Lung (tissue), 12 donors: Measurements from ENCODE around the gene CASP7. TPM values are rescaled to one million over a fixed set of nuclear protein-coding genes. Genes with fewer than 3 reads are reported as not detected.

Source experiments
- ATAC-seq: fragments of 200-7000 bp; cut with Tn5 transposase; one replicate; pipeline ENCODE4 v1.9.1; 2020; ENCODE audit warnings: moderate number of reproducible peaks; ENCODE audit not compliant: insufficient read depth, low FRiP score
- DNase-seq, 3 donors: peaks; one replicate each; pipeline ENCODE4 v3.0.0-alpha.2; 2013 to 2017
- H3K27ac ChIP-seq, 2 donors: one replicate each; pipeline ENCODE4 v1.5.1; 2013; ENCODE audit warnings: mild to moderate bottlenecking in 2 of 2, moderate library complexity in 2 of 2, control low read depth in 1 of 2, inconsistent platforms in 1 of 2, low read depth in 1 of 2, low read length in 1 of 2
- H3K27me3 ChIP-seq, 3 donors: one replicate each; pipeline ENCODE4 v1.5.1; 2013; ENCODE audit warnings: low read length in 2 of 3; ENCODE audit not compliant: control insufficient read depth in 3 of 3, insufficient read depth in 3 of 3
- H3K36me3 ChIP-seq, 4 donors: one replicate each; pipeline ENCODE4 v1.5.1; 2013; ENCODE audit warnings: low read length in 4 of 4, mild to moderate bottlenecking in 1 of 4, moderate library complexity in 1 of 4; ENCODE audit not compliant: control insufficient read depth in 4 of 4, insufficient read depth in 4 of 4
- H3K4me1 ChIP-seq, 5 donors: one replicate each; pipeline ENCODE4 v1.5.1; 2013; ENCODE audit warnings: low read length in 5 of 5, mild to moderate bottlenecking in 2 of 5, moderate library complexity in 1 of 5; ENCODE audit not compliant: control insufficient read depth in 5 of 5, insufficient read depth in 5 of 5
- H3K4me3 ChIP-seq: one replicate; pipeline ENCODE4 v1.5.1; 2013; ENCODE audit warnings: mild to moderate bottlenecking, control low read depth, moderate library complexity
- H3K9ac ChIP-seq, 2 donors: one replicate each; pipeline ENCODE4 v1.5.1; 2013; ENCODE audit warnings: low read length in 2 of 2, control low read depth in 1 of 2; ENCODE audit not compliant: insufficient read depth in 1 of 2
- H3K9me3 ChIP-seq, 4 donors: one replicate each; pipeline ENCODE4 v1.5.1; 2013; ENCODE audit warnings: low read length in 3 of 4, mild to moderate bottlenecking in 1 of 4, moderate library complexity in 1 of 4; ENCODE audit not compliant: control insufficient read depth in 4 of 4, insufficient read depth in 3 of 4
- CTCF ChIP-seq: IDR thresholded peaks from 2 replicates; pipeline ENCODE4 v1.5.1; 2012; ENCODE audit warnings: mild to moderate bottlenecking; ENCODE audit errors: control extremely low read depth, extremely low read depth
- WGBS, 2 donors: extraction: QIAGEN DNeasy Blood & Tissue Kit; methylation state at CpG; one replicate each; pipeline ENCODE4 v1.1.7; 2013; 5-methylcytosine and 5-hydroxymethylcytosine counted together
- polyA plus RNA-seq, 2 donors: library from polyadenylated mRNA; stranded (reverse); fragments of 200-250 nt; gene quantifications; one replicate each; pipeline ENCODE4 v1.2.1, GENCODE V29; 2013
- total RNA-seq, 2 donors: library from RNA; depleted of rRNA in 1 of 2; stranded (reverse); fragments of >200 nt in 1 of 2; gene quantifications; one replicate each; pipeline ENCODE4 v1.2.1, GENCODE V29; 2014 to 2021
- donor health status: control.
- donor health status: control.
- donor health status: Bipolar disorder and iron deficiency.
- donor health status: healthy.
- donor health status: DM: yes; HTN: yes; CAD: no.

Gene CASP7
- total and polyA plus RNA-seq, 4 donors = 15.4 to 48.2 (median 26.6) TPM

GRCh38 chr10:113732966-113733365 is 53.3 kb downstream of the CASP7 start:
- 79 to 83% methylated on average over 4 of the region's 4 CpGs for WGBS, 2 donors
- H3K4me1 ChIP-seq = peaks cover 0 to 14% (median 4%) of the 10 kb centered on the region in 5 donors
- ATAC-seq = no peak
- no peak overlapping the region for H3K9ac ChIP-seq
- no peak for TF ChIP-seq CTCF
- no peak overlapping the region for H3K4me3 ChIP-seq
- no peak overlapping the region for H3K27ac ChIP-seq
- H3K9me3 ChIP-seq = peaks cover 0 to 4% (median 1%) of the 10 kb centered on the region in 4 donors
- peaks cover 5 to 21% (median 17%) of the 10 kb centered on the region in 4 donors for H3K36me3 ChIP-seq
- DNase-seq = no peak
- no peaks in the 10 kb centered on the region for H3K27me3 ChIP-seq

GRCh38 chr10:113733635-113734034 is 53.9 kb downstream of the CASP7 start:
- Histone ChIP-seq H3K9me3 (peaks cover 0 to 4% (median 1%) of the 10 kb centered on the region in 4 donors), H3K4me1 (peaks cover 0 to 14% (median 4%) of the 10 kb centered on the region in 5 donors), H3K9ac (no peak overlapping the region), H3K36me3 (peaks cover 5 to 15% (median 12%) of the 10 kb centered on the region in 4 donors), H3K27me3 (no peaks in the 10 kb centered on the region), H3K27ac (no peak overlapping the region), H3K4me3 (no peak overlapping the region)
- ATAC-seq (no peak), DNase-seq (no peak)
- 85 to 99% methylated on average over 4 of the region's 4 CpGs for WGBS, 2 donors
- no peak for TF ChIP-seq CTCF

GRCh38 chr10:113735913-113736312 is 56.2 kb downstream of the CASP7 start:
- H3K4me1 ChIP-seq = peaks cover 0 to 14% (median 4%) of the 10 kb centered on the region in 5 donors
- no peak for TF ChIP-seq CTCF
- no peak overlapping the region for H3K27ac ChIP-seq
- 22 to 29% methylated on average over 2 of the region's 2 CpGs for WGBS, 2 donors
- peaks cover 0 to 5% (median 2%) of the 10 kb centered on the region in 4 donors for H3K36me3 ChIP-seq
- H3K9me3 ChIP-seq = no peaks in the 10 kb centered on the region
- H3K4me3 ChIP-seq = no peak overlapping the region
- ATAC-seq (peak; percentile 21), DNase-seq (peak in 1 of 3 donors; percentile 44)
- no peak overlapping the region for H3K9ac ChIP-seq
- H3K27me3 ChIP-seq = no peaks in the 10 kb centered on the region

GRCh38 chr10:113736576-113736975 is 56.9 kb downstream of the CASP7 start:
- H3K4me3 ChIP-seq = no peak overlapping the region
- no peak for ATAC-seq
- TF ChIP-seq CTCF = no peak
- peaks cover 0 to 14% (median 4%) of the 10 kb centered on the region in 5 donors for H3K4me1 ChIP-seq
- H3K9me3 ChIP-seq = no peaks in the 10 kb centered on the region
- H3K27ac ChIP-seq = no peak overlapping the region
- peaks cover 0 to 5% (median 2%) of the 10 kb centered on the region in 4 donors for H3K36me3 ChIP-seq
- no peaks in the 10 kb centered on the region for H3K27me3 ChIP-seq
- no peak overlapping the region for H3K9ac ChIP-seq
- 48 to 65% methylated on average over 1 of the region's 1 CpG for WGBS, 2 donors
- DNase-seq = peak in 2 of 3 donors; percentile 56 to 63
